ENCODE measurements around the gene ROR1.

The ROR1 gene

DNA sequence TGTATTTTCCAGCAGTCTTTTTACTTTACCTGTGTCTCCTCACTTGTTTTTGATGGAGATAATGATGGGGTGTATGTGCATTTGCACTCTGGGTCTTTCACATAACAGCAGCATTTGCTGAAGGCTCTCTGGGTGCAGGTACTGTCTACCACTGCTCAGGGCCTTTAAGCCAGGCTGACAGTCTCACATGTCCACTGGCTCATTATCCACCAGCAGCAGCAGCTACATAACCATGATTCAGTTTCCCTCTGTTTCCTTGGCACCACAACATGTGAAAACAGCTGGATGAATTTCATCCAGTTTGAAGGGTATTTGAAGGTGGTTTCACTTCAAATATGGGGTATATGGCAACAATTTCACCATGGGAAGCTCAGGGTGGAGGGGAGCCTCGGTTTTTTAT, 41.2 kb upstream of the ROR1 start:
- TF ChIP-seq, protein P1, sequence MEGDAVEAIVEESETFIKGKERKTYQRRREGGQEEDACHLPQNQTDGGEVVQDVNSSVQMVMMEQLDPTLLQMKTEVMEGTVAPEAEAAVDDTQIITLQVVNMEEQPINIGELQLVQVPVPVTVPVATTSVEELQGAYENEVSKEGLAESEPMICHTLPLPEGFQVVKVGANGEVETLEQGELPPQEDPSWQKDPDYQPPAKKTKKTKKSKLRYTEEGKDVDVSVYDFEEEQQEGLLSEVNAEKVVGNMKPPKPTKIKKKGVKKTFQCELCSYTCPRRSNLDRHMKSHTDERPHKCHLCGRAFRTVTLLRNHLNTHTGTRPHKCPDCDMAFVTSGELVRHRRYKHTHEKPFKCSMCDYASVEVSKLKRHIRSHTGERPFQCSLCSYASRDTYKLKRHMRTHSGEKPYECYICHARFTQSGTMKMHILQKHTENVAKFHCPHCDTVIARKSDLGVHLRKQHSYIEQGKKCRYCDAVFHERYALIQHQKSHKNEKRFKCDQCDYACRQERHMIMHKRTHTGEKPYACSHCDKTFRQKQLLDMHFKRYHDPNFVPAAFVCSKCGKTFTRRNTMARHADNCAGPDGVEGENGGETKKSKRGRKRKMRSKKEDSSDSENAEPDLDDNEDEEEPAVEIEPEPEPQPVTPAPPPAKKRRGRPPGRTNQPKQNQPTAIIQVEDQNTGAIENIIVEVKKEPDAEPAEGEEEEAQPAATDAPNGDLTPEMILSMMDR (IDR thresholded peaks at IDR 0.05; ENCODE audit: low read depth, low read length) = no peak
- peak; percentile 21 to 74 for DNase-seq (ENCODE audit: low read depth in 2 of 2)
- no peak overlapping the region for H3K4me3 ChIP-seq (replicated peaks in 1 of 2; ENCODE audit: low read depth in 2 of 2, low read length in 2 of 2)

DNA sequence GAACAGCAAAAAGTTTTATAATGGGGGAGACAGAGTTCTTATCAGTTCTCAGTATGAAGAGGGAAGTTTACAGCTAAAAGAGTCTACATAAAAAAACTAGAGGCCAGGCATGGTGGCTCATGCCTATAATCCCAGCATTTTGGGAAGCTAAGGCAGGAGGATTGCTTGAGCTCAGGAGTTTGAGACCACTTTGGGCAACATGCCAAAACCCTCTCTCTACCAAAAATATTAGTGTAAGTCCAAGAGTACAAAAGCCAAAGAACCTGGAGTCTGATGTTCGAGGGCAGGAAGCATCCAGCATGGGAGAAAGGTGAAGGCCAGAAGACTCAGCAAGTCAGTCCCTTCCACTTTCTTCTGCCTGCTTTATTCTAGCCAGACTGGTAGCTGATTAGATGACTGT, 35.0 kb upstream of the ROR1 start:
- DNase-seq (ENCODE audit: low read depth in 2 of 2) = no peak
- TF ChIP-seq, protein P1 (IDR thresholded peaks at IDR 0.05; ENCODE audit: low read depth, low read length) = no peak

DNA sequence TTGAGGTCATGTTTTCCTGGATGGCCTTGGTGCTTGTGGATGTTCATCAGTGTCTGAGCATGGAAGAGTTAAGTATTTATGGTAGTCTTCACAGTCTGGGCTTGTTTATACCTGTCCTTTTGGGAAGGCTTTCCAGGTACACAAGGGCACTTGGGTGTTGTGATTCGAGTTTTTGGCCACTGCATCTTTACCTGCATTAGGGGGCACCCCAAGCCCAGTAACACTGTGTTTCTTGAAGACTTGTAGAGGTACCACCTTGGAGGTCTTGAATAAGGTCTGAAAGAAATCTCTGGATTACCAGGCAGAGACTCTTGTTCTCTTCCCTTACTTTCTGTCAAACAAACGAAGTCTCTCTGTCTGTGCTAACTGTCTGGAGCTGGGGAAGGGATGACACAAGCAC, 34.4 kb upstream of the ROR1 start:
- TF ChIP-seq, protein P1 (IDR thresholded peaks at IDR 0.05; ENCODE audit: low read depth, low read length) = no peak
- no peak overlapping the region for H3K4me3 ChIP-seq (replicated peaks in 1 of 2; ENCODE audit: low read depth in 2 of 2, low read length in 2 of 2)
- no peak for DNase-seq (ENCODE audit: low read depth in 2 of 2)

More for the DNA sequence above, 35.0 kb upstream of the ROR1 start:
- H3K4me3 ChIP-seq (replicated peaks in 1 of 2; ENCODE audit: low read depth in 2 of 2, low read length in 2 of 2) = no peak overlapping the region

DNA sequence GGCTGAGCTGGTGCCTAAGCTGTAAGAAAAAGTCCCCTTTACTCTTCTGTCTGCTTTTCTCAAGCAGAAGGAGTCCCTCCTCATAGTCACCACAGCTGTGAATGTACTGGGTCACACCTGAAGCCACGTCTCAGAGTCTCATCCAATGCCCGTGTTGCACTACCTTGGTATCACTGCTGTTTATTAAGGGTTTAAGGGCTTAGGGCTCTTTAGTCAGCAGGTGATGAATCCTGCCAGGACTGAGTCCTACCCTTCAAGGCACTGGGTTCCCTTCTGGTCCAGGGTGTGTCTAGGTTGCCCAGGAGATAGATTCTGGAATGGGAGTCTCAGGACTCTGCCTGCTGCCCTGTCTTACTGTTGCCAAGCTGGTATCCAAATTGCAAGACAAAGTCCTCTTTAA, 33.4 kb upstream of the ROR1 start:
- no peak overlapping the region for H3K4me3 ChIP-seq (replicated peaks in 1 of 2; ENCODE audit: low read depth in 2 of 2, low read length in 2 of 2)
- no peak for DNase-seq (ENCODE audit: low read depth in 2 of 2)
- TF ChIP-seq, protein P1 (IDR thresholded peaks at IDR 0.05; ENCODE audit: low read depth, low read length) = no peak

DNA sequence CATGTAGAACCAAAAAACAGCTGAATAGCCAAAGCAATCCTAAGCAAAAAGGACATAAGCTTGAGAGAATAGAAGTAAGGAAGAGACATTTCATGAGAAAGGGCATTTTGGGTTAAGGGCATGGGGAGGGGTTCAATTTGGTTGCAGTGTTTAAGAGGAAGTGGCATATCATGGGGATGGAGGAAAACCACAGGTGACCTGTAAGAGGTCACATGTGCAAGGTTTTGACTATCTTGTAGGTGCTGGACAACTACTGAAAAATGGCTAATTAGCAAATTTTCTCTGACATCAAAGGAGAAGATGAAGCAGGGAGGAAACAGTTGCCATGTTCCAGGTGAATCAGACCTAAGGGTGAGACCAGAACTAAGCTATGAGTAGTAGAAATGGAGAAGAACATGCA, 31.3 kb upstream of the ROR1 start:
- no peak for DNase-seq (ENCODE audit: low read depth in 2 of 2)
- H3K4me3 ChIP-seq (replicated peaks in 1 of 2; ENCODE audit: low read depth in 2 of 2, low read length in 2 of 2) = no peak overlapping the region
- TF ChIP-seq, protein P1 (IDR thresholded peaks at IDR 0.05; ENCODE audit: low read depth, low read length) = no peak

DNA sequence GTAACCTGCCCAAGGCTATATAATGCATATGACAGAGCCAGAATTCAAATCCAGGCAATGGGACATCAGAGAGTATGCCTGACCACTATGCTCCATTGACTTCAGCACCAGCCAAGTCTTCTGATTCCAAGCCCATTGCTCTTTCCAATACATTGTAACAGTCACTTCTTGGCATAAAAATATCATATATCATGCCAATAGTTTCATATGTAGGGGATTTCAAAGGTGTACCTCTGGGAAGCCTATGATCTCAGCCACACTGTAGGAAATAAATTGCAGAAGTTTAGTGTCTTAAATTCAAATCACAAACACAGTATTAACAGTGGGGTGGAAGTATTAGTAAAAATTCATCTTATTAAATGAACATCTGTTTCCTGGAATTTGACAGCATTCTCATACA, 30.0 kb upstream of the ROR1 start:
- no peak overlapping the region for H3K4me3 ChIP-seq (replicated peaks in 1 of 2; ENCODE audit: low read depth in 2 of 2, low read length in 2 of 2)
- no peak for DNase-seq (ENCODE audit: low read depth in 2 of 2)
- TF ChIP-seq, protein P1 (IDR thresholded peaks at IDR 0.05; ENCODE audit: low read depth, low read length) = no peak

DNA sequence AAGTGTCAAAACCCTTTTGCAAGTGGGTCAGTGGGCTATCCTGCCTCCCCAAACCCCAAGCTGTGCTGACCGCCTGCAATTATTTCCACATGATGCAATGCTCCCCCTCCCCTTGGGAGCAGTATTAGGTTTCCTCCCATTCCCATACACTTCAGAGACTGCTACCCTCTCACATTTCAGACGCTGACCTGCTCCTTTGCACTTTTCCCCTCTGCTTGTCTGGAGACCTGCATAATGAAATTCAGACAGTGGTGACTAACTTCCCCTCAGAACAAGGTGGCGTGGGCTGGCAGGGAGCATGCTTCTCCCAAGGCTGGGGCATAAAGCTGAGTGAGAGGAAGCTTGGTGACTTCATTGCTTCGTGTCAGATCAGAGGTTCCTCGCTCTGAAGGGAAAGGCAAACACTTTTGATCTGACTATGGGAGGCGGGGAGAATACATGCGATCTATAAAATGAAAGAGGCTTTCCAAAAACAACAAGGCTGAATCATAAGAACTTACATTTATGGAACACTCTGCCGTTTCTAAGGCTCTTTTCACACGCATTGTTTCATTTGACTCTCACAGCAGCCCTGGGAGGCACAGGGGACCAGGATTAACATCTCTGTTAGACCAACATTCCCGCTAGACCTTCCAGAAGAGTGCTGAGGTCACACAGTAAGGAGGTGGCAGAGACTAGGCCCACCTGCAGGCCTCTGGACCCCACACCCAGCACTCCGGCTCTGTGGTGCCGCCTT, 27.5 kb upstream of the ROR1 start:
- TF ChIP-seq, protein P1 (IDR thresholded peaks at IDR 0.05; ENCODE audit: low read depth, low read length) = no peak
- peak; percentile 69 to 95 for DNase-seq (ENCODE audit: low read depth in 2 of 2)
- peak overlapping the region in 1 of 2 donors; percentile 8 for H3K4me3 ChIP-seq (replicated peaks in 1 of 2; ENCODE audit: low read depth in 2 of 2, low read length in 2 of 2)
